SH-SY5Y (cell line): ENCODE data around the gene HOXD4.

Experiments
- GATA2 ChIP-seq: IDR thresholded peaks from 2 replicates; pipeline ENCODE4 v1.6.1; 2011; ENCODE audit warnings: mild to moderate bottlenecking, low read depth, low read length
- GATA3 ChIP-seq: IDR thresholded peaks from 2 replicates; pipeline ENCODE4 v1.6.1; 2011; ENCODE audit warnings: low read depth, mild to moderate bottlenecking, low read length, moderate library complexity

HOXD4 gene

DNA sequence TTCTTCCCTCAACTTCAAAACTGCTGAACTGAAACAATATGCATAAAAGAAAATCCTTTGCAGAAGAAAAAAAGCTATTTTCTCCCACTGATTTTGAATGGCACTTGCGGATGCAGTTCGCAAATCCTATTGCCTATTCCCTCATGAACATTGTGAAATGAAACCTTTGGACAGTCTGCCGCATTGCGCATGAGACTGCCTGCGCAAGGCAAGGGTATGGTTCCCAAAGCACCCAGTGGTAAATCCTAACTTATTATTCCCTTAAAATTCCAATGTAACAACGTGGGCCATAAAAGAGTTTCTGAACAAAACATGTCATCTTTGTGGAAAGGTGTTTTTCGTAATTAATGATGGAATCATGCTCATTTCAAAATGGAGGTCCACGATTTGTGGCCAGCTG is 13.4 kb upstream of the HOXD4 start:
- TF ChIP-seq GATA2 = no peak
- no peak for TF ChIP-seq GATA3

DNA sequence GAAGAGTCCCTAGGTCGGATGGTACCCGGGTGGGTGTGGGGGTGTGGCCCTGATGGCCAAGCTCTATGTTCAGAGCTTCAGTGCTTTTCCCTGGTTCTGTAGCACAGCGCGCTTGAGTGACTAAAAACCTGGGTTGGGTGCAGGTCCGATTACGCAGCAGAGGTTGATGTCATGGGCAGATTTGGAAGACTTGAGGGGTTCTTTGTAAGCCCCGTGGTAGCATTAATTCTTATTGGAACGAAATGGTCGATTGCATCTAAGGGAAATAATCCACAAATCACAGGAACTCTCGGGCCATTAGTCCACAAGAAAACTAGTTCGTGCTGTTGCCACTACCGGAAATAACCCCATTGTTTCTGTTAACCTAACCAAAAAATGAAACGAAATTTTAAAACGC is 12.8 kb upstream of the HOXD4 start:
- TF ChIP-seq GATA2 = no peak
- no peak for TF ChIP-seq GATA3

DNA sequence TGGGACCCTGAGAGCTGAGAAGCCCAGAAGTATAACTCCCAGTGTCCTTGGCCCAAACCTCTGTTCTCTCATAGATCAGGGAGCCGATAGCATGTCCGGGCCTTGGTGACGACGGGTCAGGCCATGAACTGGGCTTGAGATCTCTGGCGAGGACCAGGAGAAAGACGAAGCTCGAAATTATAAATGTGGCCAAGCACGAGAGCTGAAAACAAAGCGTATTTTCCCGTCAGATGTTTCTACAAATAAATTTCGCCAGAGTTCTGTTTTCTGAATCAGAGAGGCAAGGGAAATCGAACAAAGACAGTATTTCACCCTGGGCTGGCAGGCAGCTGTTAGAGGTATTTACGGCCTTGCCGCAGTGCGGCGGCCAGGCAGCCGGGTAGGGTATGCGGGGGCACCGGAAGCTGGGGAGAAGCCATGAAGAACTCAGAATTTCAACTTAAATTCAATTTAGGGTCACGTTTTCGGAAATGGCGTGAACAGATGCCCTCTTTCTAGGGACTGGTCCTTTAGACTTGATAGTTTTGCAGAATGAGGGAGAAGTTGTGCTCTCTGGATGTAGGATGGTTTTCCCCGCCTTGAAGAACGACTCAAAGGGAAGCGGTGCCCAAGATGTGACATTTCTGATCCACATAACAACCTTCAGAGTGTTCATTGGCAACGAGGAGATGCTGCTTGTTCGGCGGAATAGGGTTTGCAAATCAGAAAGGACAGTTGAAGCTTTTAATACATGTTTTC is 12.3 kb upstream of the HOXD4 start:
- TF ChIP-seq GATA2 (peak; percentile 47), GATA3 (no peak)

DNA sequence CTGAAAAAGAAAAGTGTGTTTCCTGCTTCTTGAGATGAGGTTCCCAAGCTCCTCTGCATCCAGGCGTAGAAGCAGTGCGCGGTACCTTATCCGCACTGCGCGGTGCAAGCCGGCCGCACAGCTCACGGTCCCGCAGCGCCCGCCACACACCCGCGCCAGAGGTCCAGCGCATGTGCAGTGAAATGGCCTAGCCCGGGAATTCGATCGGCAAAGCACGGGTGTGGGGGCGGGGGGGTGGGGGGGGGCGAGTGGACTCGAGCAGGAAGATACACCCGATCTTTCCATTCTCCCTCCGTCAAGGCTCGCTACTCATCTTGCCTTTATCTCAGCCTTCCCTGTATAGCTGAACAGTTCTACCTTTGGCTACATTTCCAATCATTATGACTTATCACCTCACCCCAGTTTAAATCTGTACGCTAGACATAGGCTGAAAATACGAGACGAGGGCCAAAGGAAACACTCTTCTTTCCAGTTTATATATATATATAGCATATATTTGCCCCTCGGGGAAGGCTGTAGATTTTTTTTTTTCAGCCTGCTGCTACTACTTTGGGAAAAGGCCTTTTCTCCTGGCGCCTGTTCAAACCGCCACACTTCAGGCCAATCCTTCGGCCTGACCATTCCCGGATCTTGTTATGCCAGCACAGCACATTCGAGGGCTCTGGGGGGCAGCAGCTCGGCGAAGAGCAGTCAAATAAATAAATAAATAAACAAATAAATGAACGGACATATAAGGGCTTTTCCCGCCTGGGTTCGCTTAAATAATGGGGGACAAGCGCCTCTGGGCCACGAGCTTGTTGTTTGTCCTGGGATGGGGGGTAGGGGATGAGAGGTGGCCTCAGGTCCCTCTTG is 11.5 kb upstream of the HOXD4 start:
- TF ChIP-seq GATA3 = no peak
- TF ChIP-seq GATA2 = no peak

DNA sequence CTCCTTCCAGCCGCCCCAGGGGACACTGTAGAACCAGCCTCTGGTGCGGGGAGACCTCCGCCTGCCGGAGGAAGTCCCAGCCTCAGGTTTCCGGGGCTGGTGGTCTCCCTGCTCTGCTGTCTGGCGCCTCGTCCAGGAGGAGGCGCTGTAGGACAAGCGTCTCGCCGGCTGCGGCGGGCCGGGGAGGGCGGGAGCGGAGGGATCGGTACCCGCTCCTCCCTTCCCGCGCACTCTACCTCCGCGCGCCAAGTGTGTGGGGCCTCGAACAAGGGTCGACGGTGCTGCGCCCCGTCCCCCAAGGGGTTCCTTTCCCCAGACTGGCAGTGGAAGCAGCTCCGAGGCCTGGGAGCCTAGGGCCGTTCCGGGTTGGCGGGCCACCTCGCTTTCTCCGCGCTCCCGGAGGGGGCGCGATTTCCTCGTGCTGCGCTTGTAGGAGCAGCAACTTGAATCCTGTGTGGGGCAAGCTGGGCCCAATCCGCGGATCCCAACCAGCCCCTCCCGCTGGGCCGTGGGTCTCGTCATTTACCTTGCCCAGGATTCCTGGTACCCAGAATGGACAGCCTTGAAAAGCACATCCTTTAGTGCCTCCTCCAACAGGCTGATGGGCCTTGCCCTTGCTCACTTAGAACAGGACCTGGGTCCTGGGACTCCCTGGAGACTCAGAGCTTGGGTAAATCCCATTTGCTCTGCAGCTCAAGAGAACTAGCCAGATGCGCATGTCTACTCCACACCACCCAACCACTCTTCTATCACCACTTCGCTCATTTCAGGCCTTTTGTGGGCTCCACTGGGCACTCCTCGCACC is 10.6 kb upstream of the HOXD4 start:
- TF ChIP-seq GATA2 (no peak), GATA3 (no peak)

DNA sequence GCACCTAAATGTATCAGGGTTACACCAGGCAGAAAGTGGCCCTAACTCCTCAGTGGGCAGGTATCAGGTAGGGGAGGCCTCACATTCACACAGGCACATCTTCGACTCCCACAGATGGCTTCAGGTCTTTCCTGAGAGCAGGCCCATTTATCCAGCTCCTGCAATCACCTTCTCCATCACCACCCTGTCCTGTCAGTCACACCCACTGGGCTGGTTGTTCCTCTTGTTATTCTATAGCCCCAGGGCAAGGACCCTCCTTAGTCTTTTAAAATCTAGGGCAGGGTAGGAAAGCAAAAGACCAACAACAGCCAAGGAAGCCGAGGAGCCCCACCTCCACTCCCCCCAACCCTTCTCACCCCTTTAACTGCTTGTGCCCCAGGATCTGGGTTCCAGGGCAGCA is 9.1 kb upstream of the HOXD4 start:
- TF ChIP-seq GATA2 (no peak), GATA3 (no peak)

DNA sequence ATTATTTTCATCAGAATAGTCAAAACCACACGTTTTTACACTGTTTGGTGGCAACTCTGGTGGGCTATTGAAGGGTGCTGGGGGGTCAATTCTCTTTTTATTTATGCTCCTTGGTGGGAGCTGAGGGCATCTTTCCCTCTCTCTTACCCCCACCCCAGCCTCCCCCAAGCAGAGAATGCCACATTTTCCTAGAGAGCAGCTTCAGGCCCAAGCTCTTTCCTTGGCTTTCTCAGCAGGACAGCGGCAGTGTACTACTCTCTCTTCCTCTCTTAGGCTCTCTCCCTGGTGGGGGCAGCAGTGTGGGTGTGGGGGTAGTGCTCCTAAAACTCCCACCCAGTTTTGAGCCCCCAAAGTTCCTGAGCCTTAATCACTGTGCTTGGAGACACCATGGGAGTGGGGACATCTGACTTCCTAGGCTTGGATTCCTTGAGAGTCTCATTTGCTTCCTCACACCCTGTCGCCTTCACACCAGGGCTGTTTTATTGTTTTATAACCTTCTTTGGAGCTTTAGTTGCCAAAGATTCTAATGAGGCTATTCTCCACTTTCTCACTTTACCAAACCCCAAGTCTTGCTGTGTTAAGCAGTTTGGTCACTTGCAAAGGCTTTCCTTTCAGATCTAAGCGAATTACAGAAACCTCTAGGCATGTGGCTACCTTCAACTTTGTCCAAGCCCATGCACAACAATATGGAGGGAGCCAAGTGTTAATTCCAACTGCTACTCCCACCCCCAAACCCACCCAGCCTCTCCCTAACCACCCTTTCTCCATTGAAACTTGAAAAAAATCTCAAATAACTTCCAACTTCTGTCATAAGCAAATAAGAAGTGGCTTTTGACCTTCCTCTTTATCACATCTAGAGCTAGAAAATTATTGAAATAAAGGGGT is 6.0 kb upstream of the HOXD4 start:
- TF ChIP-seq GATA2 = no peak
- TF ChIP-seq GATA3 = no peak

DNA sequence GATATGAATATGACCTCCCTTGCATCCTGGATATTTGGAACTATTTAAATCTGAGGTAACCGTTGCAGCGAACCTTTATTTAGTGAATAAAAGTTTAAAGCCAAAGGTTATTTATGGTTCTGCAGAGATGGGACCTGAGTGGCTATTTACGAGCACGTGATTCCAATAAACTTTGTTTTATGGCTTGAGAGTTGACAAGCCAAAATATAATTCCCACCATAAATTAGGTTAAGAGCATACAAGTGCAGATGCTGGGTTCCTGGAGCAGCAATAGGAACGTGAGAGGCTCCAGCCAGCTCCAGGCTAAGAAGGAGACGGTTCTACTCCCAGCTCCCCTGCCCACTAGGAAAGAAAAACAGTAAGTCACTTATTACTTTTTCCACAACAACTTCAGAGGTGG is 5.2 kb upstream of the HOXD4 start:
- no peak for TF ChIP-seq GATA2
- no peak for TF ChIP-seq GATA3

DNA sequence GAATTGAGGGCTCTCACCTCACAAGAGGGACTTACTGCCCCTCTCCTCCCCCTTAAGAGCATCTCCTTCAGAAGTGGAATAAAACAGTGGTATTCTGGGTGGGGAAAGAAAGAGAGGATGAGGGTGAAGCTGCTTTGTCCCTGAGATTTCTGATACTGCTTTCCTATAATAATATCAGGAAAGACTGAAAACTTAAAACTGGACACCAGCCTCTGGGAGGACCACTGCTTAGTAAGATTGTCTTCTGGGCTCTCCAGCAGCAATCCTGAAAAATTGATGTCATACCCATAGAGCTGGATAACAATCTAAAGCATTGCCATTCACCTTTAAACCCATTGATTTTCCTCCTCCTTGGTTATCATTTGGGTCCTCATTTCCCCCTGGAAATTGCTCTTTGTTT is 4.7 kb upstream of the HOXD4 start:
- no peak for TF ChIP-seq GATA2
- TF ChIP-seq GATA3 = no peak

DNA sequence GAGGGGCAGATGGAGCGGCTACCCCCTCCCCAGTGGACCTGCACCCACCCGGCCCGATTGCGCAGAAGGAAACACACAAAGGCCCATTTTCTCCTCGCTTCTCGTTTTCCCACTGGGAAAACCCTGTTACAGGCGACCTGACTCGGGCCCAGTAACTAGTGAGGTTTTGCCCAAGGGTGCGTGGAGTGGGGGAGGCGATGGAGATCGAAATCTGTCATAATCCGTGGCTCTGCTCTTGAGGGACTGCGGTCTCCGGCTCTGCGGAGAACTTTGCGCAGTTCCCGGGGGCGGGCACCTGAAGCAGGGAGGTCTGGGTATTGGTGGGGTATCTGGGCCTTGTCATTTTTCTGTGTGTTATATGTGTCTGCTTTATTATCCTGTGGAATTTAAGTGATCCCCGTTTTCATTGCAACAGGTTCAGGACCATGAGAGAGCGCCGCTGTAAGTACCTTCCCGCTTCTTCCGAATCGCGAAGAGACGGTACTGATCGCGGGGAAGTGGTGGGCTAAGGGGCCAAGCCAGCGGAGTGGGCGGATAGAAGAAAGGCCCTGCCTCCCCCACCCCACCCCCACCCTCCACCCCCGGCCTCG is 4.0 kb upstream of the HOXD4 start:
- TF ChIP-seq GATA2 (no peak; the same call in 1 of the 2 replicates), GATA3 (no peak)

DNA sequence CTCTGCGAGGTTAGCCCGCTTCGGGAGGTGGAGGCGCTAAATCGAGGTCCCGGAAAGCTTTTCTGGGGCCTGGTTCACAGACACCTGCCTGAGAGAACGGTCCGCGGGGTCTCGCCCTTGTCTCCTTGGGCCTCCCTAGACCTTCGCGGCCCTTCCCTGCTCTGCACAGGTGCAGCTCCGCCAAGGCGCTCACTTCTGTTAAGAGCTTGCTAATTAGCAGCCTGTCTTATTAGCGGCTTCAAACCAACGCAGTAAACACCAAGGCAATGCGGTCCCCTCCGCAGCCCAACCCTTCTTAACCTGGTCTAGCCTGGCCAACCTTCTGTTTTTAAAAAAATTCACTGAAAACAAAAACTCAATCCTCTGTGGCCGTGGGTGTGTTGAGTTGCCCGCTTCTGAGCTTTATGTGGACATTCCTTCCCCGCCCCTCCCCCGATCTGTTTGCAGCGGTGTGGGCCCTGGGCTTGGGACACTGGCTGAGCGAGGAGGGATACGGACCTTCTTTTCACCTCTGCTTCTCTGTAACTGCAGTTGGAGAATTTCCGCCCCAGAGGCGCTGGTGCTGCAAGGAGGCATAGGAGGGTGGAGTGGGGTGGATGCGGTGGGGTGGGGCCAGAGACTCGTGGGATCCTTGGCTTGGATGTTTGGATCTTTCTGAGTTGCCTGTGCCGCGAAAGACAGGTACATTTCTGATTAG is 3.4 kb upstream of the HOXD4 start:
- no peak for TF ChIP-seq GATA3
- no peak for TF ChIP-seq GATA2

DNA sequence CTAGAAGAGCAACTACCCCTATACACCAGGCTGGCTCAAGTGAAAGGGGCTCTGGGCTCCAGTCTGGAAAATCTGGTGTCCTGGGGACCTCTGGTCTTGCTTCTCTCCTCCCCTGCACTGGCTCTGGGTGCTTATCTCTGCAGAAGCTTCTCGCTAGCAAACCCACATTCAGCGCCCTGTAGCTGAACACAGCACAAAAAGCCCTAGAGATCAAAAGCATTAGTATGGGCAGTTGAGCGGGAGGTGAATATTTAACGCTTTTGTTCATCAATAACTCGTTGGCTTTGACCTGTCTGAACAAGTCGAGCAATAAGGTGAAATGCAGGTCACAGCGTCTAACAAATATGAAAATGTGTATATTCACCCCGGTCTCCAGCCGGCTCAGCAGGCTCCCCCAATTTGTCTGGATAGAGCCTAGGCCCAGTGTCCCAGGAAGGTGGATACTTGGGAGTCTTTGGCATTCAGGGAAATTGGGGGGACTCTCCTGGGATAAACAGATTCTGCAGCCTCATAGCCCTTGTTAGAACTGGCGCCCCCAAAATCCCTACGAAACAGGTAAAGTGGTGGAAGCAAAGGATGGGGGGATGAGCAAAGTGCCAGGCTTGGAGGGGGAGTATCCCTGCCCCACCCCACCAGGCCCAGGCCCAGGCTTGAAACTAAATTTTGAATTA is 2.5 kb upstream of the HOXD4 start:
- TF ChIP-seq GATA3 (no peak), GATA2 (no peak)

DNA sequence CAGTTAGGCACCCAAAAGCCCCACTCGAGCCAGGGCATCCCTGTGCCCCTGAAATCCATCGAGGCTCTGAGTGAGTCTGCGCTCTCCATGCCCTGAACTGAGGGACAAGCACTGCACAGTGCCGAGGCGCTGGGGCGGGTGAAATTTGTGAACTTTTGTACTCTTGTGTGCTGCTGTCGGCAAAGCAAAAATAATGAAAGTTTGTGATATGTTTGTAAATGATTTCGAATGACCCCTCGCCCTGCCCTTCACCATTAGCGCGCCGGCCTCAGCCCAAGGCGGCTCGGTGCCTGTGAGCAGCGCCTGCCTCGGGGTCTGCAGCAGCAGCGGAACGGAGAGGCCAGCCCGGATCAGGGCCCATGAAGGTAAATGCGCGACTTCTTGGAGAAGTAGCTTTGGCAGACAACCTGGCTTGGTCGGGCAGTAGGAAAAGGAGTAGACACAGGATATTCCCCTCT is 1.8 kb upstream of the HOXD4 start:
- no peak for TF ChIP-seq GATA3
- no peak for TF ChIP-seq GATA2
